Mesendoderm (in vitro differentiated cells): ENCODE results near the gene PRKACG.

Source experiments
- DNase-seq: peaks from one replicate; pipeline ENCODE4 v3.0.0; 2013
- H2AK5ac ChIP-seq: 2 replicates; pipeline ENCODE4 v1.6.1; 2013; ENCODE audit warnings: low read length, inconsistent platforms
- H2BK120ac ChIP-seq: 2 replicates; pipeline ENCODE4 v1.6.1; 2013; ENCODE audit warnings: low read depth, mild to moderate bottlenecking, low read length, moderate library complexity, mixed read lengths
- H2BK15ac ChIP-seq: replicated peaks from 2 replicates; pipeline ENCODE4 v1.6.1; 2013; ENCODE audit warnings: low read depth, mild to moderate bottlenecking, moderate library complexity
- H2BK5ac ChIP-seq: 2 replicates; pipeline ENCODE4 v1.6.1; 2013; ENCODE audit warnings: low read length, inconsistent platforms
- H3K18ac ChIP-seq: 2 replicates; pipeline ENCODE4 v1.6.1; 2013; ENCODE audit warnings: mild to moderate bottlenecking, low read length, mixed read lengths
- H3K23ac ChIP-seq: one replicate; pipeline ENCODE4 v1.6.1; 2013; ENCODE audit warnings: low read length
- H3K27ac ChIP-seq: 2 replicates; pipeline ENCODE4 v1.5.1; 2013; ENCODE audit warnings: low read depth, mild to moderate bottlenecking, inconsistent platforms, low read length, moderate library complexity
- H3K27me3 ChIP-seq: 2 replicates; pipeline ENCODE4 v1.6.1; 2013; ENCODE audit warnings: low read length, control low read depth, mild to moderate bottlenecking, inconsistent platforms; ENCODE audit not compliant: insufficient read depth, poor library complexity
- H3K36me3 ChIP-seq: 2 replicates; pipeline ENCODE4 v1.6.1; 2013; ENCODE audit warnings: low read length, inconsistent platforms; ENCODE audit not compliant: control insufficient read depth, insufficient read depth
- H3K4ac ChIP-seq: one replicate; pipeline ENCODE4 v1.6.1; 2013; ENCODE audit warnings: low read depth, mild to moderate bottlenecking, low read length, moderate library complexity
- H3K4me1 ChIP-seq: 2 replicates; pipeline ENCODE4 v1.6.1; 2013; ENCODE audit warnings: low read depth, low read length, inconsistent platforms; ENCODE audit not compliant: control insufficient read depth
- H3K4me2 ChIP-seq: 2 replicates; pipeline ENCODE4 v1.6.1; 2013; ENCODE audit warnings: low read length
- H3K4me3 ChIP-seq: 2 replicates; pipeline ENCODE4 v1.5.1; 2013; ENCODE audit warnings: mild to moderate bottlenecking, low read length
- H3K56ac ChIP-seq: one replicate; pipeline ENCODE4 v1.6.1; 2013; ENCODE audit warnings: low read length
- H3K79me1 ChIP-seq: 2 replicates; pipeline ENCODE4 v1.6.1; 2013; ENCODE audit warnings: low read length, inconsistent platforms
- H3K79me2 ChIP-seq: 2 replicates; pipeline ENCODE4 v1.6.1; 2013; ENCODE audit warnings: mild to moderate bottlenecking, low read length; ENCODE audit not compliant: control insufficient read depth, insufficient read depth
- H3K9ac ChIP-seq: 2 replicates; pipeline ENCODE4 v1.6.1; 2013; ENCODE audit warnings: low read length, inconsistent platforms
- H4K5ac ChIP-seq: one replicate; pipeline ENCODE4 v1.6.1; 2013; ENCODE audit warnings: low read length
- H4K8ac ChIP-seq: one replicate; pipeline ENCODE4 v1.6.1; 2013; ENCODE audit warnings: low read depth, mild to moderate bottlenecking, control low read depth, low read length, moderate library complexity
- WGBS: extraction: QIAGEN DNeasy Blood & Tissue Kit; methylation state at CpG from one replicate; pipeline ENCODE4 v1.1.7; 2013; ENCODE audit warnings: low lambda C conversion rate, missing lambda C conversion rate; ENCODE audit not compliant: insufficient coverage; ENCODE audit errors: extremely low coverage; 5-methylcytosine and 5-hydroxymethylcytosine counted together

Gene PRKACG

GRCh38 chr9:69023650-69024049 lies 9.7 kb upstream of the PRKACG start:
- WGBS, result no CpG with 5 or more reads among the region's 7 CpGs
- H3K27me3 ChIP-seq, result no peaks in the 10 kb centered on the region
- H4K5ac ChIP-seq, result no peak overlapping the region
- H2AK5ac ChIP-seq, result no peak overlapping the region
- DNase-seq, result no peak
- H3K36me3 ChIP-seq, result no peaks in the 10 kb centered on the region
- H3K4ac ChIP-seq, result no peak overlapping the region
- no peak overlapping the region for H2BK15ac ChIP-seq
- H3K56ac ChIP-seq, result no peak overlapping the region
- H2BK120ac ChIP-seq, result no peak overlapping the region
- no peak overlapping the region for H3K23ac ChIP-seq
- H3K79me2 ChIP-seq, result no peaks in the 10 kb centered on the region
- no peaks in the 10 kb centered on the region for H3K4me1 ChIP-seq
- H3K27ac ChIP-seq, result no peak overlapping the region
- no peak overlapping the region for H3K4me3 ChIP-seq
- no peak overlapping the region for H3K9ac ChIP-seq
- no peak overlapping the region for H3K4me2 ChIP-seq
- no peak overlapping the region for H3K18ac ChIP-seq
- H4K8ac ChIP-seq, result no peak overlapping the region
- no peak overlapping the region for H2BK5ac ChIP-seq
- H3K79me1 ChIP-seq, result no peaks in the 10 kb centered on the region

- H3K4ac ChIP-seq, result no peak overlapping the region
- DNase-seq, result no peak
- H2BK15ac ChIP-seq, result no peak overlapping the region
- no peak overlapping the region for H3K18ac ChIP-seq
- H3K56ac ChIP-seq, result no peak overlapping the region
- no peaks in the 10 kb centered on the region for H3K4me1 ChIP-seq
- H3K79me1 ChIP-seq, result no peaks in the 10 kb centered on the region
- H2BK5ac ChIP-seq, result no peak overlapping the region
- no peaks in the 10 kb centered on the region for H3K36me3 ChIP-seq
- no peak overlapping the region for H2BK120ac ChIP-seq
- H3K4me3 ChIP-seq, result no peak overlapping the region
- H3K23ac ChIP-seq, result no peak overlapping the region
- H2AK5ac ChIP-seq, result no peak overlapping the region
- H3K27ac ChIP-seq, result no peak overlapping the region
- H4K8ac ChIP-seq, result no peak overlapping the region
- WGBS, result no CpG with 5 or more reads among the region's 8 CpGs
- no peak overlapping the region for H4K5ac ChIP-seq
- H3K27me3 ChIP-seq, result no peaks in the 10 kb centered on the region
- H3K9ac ChIP-seq, result no peak overlapping the region
- no peaks in the 10 kb centered on the region for H3K79me2 ChIP-seq
- H3K4me2 ChIP-seq, result no peak overlapping the region
Observed at GRCh38 chr9:69020301-69021145, 6.6 kb upstream of the PRKACG start.

- H3K36me3 ChIP-seq, result no peaks in the 10 kb centered on the region
- H2BK15ac ChIP-seq, result no peak overlapping the region
- no peak overlapping the region for H3K27ac ChIP-seq
- H2BK120ac ChIP-seq, result no peak overlapping the region
- H2BK5ac ChIP-seq, result no peak overlapping the region
- H3K4me3 ChIP-seq, result no peak overlapping the region
- no peak overlapping the region for H3K9ac ChIP-seq
- no peak overlapping the region for H3K56ac ChIP-seq
- H3K27me3 ChIP-seq, result no peaks in the 10 kb centered on the region
- H3K4me2 ChIP-seq, result no peak overlapping the region
- H3K18ac ChIP-seq, result no peak overlapping the region
- no peak for DNase-seq
- H2AK5ac ChIP-seq, result no peak overlapping the region
- no peak overlapping the region for H3K23ac ChIP-seq
- no CpG with 5 or more reads among the region's 3 CpGs for WGBS
- H4K5ac ChIP-seq, result no peak overlapping the region
- H4K8ac ChIP-seq, result no peak overlapping the region
- H3K79me1 ChIP-seq, result no peaks in the 10 kb centered on the region
- H3K4me1 ChIP-seq, result no peaks in the 10 kb centered on the region
- H3K4ac ChIP-seq, result no peak overlapping the region
- H3K79me2 ChIP-seq, result no peaks in the 10 kb centered on the region
Observed at GRCh38 chr9:69019808-69020207, 5.9 kb upstream of the PRKACG start.

GRCh38 chr9:69018737-69019136 lies 4.8 kb upstream of the PRKACG start:
- Histone ChIP-seq H2BK15ac (no peak overlapping the region), H3K18ac (no peak overlapping the region)
- WGBS, result no CpG with 5 or more reads among the region's 5 CpGs

DNA sequence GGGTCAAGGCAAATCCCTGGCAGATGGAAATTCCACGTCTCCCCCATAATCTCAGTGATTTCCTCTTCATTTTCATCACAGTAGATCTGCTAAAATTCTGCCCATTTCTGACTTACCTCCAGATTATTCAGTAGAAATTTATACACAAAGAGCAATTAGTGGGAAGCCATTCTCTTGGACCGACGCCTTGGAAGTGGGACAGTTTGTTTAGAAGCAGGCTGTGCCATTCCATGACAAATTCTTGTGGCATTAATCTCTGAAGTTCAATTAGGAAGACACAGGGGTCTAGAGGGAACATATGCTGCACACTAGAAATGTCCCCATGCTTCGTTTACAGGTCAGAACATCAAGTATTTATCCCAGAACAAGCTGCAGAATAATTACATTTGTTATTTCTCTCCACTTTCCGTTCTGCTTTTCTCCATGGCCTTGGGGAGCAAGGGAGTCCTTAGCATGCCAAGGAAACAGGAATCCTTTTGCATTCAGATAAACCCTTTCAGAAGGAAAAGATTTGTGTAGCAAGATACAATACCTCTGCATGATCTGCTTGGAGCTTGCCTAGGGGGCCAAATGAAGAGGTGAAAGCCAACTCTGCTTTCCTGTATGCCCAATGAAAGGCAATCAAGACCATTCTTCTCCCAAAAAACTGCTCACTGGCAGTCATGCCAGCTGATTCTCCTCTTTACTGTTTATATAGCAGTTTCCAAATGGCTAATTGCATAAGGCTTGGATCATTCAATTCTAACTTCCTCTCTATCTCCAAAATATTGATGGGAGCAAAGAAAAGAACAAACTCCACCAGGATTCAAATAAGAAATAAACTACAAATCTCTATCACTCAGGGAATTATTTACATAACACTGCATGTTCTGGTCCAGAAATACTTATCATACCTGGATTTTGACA lies 2.5 kb upstream of the PRKACG start:
- no peaks in the 10 kb centered on the region for H3K36me3 ChIP-seq
- H3K56ac ChIP-seq, result no peak overlapping the region
- H4K5ac ChIP-seq, result no peak overlapping the region
- H3K27ac ChIP-seq, result no peak overlapping the region
- H4K8ac ChIP-seq, result no peak overlapping the region
- no peak overlapping the region for H3K23ac ChIP-seq
- H2BK15ac ChIP-seq, result no peak overlapping the region
- no peaks in the 10 kb centered on the region for H3K79me1 ChIP-seq
- H2BK120ac ChIP-seq, result no peak overlapping the region
- H3K4me3 ChIP-seq, result no peak overlapping the region
- no peak overlapping the region for H3K4ac ChIP-seq
- no peaks in the 10 kb centered on the region for H3K27me3 ChIP-seq
- H3K18ac ChIP-seq, result no peak overlapping the region
- H2BK5ac ChIP-seq, result no peak overlapping the region
- H3K4me1 ChIP-seq, result no peaks in the 10 kb centered on the region
- no peak overlapping the region for H3K9ac ChIP-seq
- no peaks in the 10 kb centered on the region for H3K79me2 ChIP-seq
- H2AK5ac ChIP-seq, result no peak overlapping the region
- DNase-seq, result no peak
- H3K4me2 ChIP-seq, result no peak overlapping the region
- no CpG with 5 or more reads among the region's 5 CpGs for WGBS

More at GRCh38 chr9:69018737-69019136, 4.8 kb upstream of the PRKACG start:
- Histone ChIP-seq H3K4me2 (no peak overlapping the region), H2AK5ac (no peak overlapping the region), H3K27ac (no peak overlapping the region), H3K9ac (no peak overlapping the region), H3K56ac (no peak overlapping the region), H3K36me3 (no peaks in the 10 kb centered on the region), H3K79me1 (no peaks in the 10 kb centered on the region), H3K79me2 (no peaks in the 10 kb centered on the region), H3K4ac (no peak overlapping the region), H3K4me1 (no peaks in the 10 kb centered on the region), H4K5ac (no peak overlapping the region), H4K8ac (no peak overlapping the region), H3K4me3 (no peak overlapping the region), H3K23ac (no peak overlapping the region), H2BK5ac (no peak overlapping the region), H3K27me3 (no peaks in the 10 kb centered on the region), H2BK120ac (no peak overlapping the region)
- no peak for DNase-seq
